HepG2 (cell line): ENCODE results near the gene CFI. TPM values are rescaled to one million over a fixed set of nuclear protein-coding genes. Genes with fewer than 3 reads are reported as not detected.

Experiments used
- GATAD2A ChIP-seq: IDR thresholded peaks from 2 replicates; pipeline ENCODE4 v1.6.1; 2016
- SSRP1 ChIP-seq: IDR thresholded peaks from 2 replicates; pipeline ENCODE4 v1.6.1; 2016; ENCODE audit warnings: control low read depth
- TGIF2 ChIP-seq: IDR thresholded peaks from 2 replicates; pipeline ENCODE4 v1.6.1; 2016; ENCODE audit warnings: control low read depth, missing compliant biosample characterization
- ZKSCAN1 ChIP-seq: fragments of 150-350 bp; IDR thresholded peaks from 2 replicates; pipeline ENCODE4 v1.6.1; 2014; ENCODE audit warnings: low read length
- ZNF616 ChIP-seq: sonication (generic); formaldehyde crosslinking; IDR thresholded peaks from 2 replicates; pipeline ENCODE4 v1.5.0; 2020; ENCODE audit warnings: low read depth, mild to moderate bottlenecking, missing genetic modification reagents
- ZNF672 ChIP-seq: sonication (generic); formaldehyde crosslinking; IDR thresholded peaks from 2 replicates; pipeline ENCODE4 v1.8.1; 2022; ENCODE audit warnings: missing genetic modification reagents
- polyA plus RNA-seq, 8 experiments: library from polyadenylated mRNA; depleted of rRNA in 3 of 8; stranded (reverse) in 7 of 8; unstranded in 1 of 8; fragments of >200 nt; fragmentation: Illumina TruSeq in 4 of 8; extraction: Trizol in 4 of 8; gene quantifications; 2 replicates each; pipeline versions ENCODE4 v1.2.1 to v1.2.3, GENCODE V29; 2011 to 2016; ENCODE audit warnings: low read depth in 4 of 8, missing spikeins in 1 of 8, mixed read lengths in 1 of 8; ENCODE audit not compliant: insufficient read depth in 1 of 8
- total RNA-seq, 5 experiments: library from RNA; depleted of rRNA; stranded (reverse); fragments of >200 nt; fragmentation: Illumina TruSeq; extraction: Trizol; gene quantifications; 2 replicates each; pipeline ENCODE4 v1.2.3, GENCODE V29; 2016; ENCODE audit warnings: low read depth in 1 of 5
- TF ChIP-seq, protein P1 (sequence below): sonication (generic); formaldehyde crosslinking; IDR thresholded peaks from 2 replicates; pipeline ENCODE4 v1.4.0; 2020; ENCODE audit warnings: missing genetic modification reagents
- TF ChIP-seq, protein P2 (sequence below): sonication (generic); formaldehyde crosslinking; IDR thresholded peaks from 2 replicates; pipeline ENCODE4 v1.4.0; 2020; ENCODE audit warnings: missing genetic modification reagents, mild to moderate bottlenecking, borderline replicate concordance
- TF ChIP-seq, protein P3 (sequence below): sonication (generic); formaldehyde crosslinking; IDR thresholded peaks from 2 replicates; pipeline ENCODE4 v1.4.0; 2020; ENCODE audit warnings: missing genetic modification reagents, borderline replicate concordance
- TF ChIP-seq, protein P4 (sequence below), 2 experiments: IDR thresholded peaks; 2 replicates each; pipeline ENCODE4 v1.6.1; 2011 to 2012; ENCODE audit warnings: low read length in 2 of 2, borderline replicate concordance in 1 of 2, low read depth in 1 of 2, mild to moderate bottlenecking in 1 of 2, moderate library complexity in 1 of 2
- TF ChIP-seq, protein P5 (sequence below): IDR thresholded peaks from 2 replicates; pipeline ENCODE4 v1.6.1; 2016; ENCODE audit warnings: mild to moderate bottlenecking, missing biosample characterization, missing genetic modification reagents
- TF ChIP-seq, protein P6 (sequence below): conservative IDR thresholded peaks from 2 replicates; pipeline ENCODE4 v1.6.1; 2018; ENCODE audit warnings: missing genetic modification reagents

Gene CFI
- total and polyA plus RNA-seq, 2 of the 13 experiments (the other 11 are each of a cell fraction or from before 2014, with no cell fraction given) = 284 to 337 TPM

DNA sequence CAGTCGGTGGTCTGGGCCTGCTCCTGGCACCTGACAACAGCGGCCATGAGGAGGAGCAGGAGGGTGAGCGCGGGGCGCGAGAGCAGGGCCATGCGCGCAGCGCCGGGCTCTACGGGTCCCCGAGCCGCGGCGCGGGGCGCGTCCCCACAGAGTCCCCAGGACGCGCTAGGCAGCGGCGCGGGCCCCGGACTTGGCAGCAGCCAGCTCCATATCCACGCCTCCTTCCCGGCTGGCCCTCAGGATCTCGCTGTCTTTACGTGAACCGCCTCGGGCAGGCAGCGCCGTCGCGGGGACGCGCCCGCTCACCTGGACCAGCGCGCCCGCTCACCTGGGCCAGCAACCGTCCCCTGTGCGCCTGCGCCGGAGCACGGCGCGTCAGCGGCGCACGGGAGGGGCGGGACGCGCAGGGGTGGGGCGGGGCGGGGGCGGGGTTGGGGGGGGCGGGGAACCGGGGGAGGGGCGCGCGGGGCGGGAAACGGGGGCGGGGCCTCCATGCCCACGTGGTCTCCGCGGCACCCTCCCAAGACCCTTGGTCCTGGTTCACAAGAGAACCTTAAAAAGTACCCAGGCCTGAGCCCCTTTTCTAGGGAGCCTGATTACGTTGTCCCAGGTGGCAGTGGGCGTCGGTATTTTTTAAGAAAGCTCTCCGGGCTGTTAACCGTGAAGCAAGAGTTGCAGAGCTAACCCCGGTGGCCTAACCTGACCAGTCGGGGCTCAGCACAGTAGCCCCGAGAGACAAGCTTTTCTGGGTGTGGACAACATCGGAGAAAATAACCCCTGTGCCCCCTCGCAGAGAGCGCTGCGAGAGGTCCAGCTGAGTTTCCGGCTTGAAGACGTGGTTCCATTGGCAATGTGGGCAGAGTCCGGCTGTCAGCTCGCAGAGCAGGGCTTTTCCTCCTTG, 71.8 kb downstream of the CFI start, which contains the start of gene PLA2G12A (continued):
- TF ChIP-seq, protein P1, sequence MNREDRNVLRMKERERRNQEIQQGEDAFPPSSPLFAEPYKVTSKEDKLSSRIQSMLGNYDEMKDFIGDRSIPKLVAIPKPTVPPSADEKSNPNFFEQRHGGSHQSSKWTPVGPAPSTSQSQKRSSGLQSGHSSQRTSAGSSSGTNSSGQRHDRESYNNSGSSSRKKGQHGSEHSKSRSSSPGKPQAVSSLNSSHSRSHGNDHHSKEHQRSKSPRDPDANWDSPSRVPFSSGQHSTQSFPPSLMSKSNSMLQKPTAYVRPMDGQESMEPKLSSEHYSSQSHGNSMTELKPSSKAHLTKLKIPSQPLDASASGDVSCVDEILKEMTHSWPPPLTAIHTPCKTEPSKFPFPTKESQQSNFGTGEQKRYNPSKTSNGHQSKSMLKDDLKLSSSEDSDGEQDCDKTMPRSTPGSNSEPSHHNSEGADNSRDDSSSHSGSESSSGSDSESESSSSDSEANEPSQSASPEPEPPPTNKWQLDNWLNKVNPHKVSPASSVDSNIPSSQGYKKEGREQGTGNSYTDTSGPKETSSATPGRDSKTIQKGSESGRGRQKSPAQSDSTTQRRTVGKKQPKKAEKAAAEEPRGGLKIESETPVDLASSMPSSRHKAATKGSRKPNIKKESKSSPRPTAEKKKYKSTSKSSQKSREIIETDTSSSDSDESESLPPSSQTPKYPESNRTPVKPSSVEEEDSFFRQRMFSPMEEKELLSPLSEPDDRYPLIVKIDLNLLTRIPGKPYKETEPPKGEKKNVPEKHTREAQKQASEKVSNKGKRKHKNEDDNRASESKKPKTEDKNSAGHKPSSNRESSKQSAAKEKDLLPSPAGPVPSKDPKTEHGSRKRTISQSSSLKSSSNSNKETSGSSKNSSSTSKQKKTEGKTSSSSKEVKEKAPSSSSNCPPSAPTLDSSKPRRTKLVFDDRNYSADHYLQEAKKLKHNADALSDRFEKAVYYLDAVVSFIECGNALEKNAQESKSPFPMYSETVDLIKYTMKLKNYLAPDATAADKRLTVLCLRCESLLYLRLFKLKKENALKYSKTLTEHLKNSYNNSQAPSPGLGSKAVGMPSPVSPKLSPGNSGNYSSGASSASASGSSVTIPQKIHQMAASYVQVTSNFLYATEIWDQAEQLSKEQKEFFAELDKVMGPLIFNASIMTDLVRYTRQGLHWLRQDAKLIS (CRISPR knock-in tag) = no peak
- TF ChIP-seq TGIF2 (CRISPR knock-in tag) (no peak), GATAD2A (CRISPR knock-in tag) (no peak), SSRP1 (CRISPR knock-in tag) (no peak), ZNF616 (CRISPR knock-in tag) (peak; percentile 75; the same call in 1 of the 2 replicates), ZNF672 (CRISPR knock-in tag) (peak; percentile 27; the same call in 1 of the 2 replicates), ZKSCAN1 (no peak)
- TF ChIP-seq, protein P2, sequence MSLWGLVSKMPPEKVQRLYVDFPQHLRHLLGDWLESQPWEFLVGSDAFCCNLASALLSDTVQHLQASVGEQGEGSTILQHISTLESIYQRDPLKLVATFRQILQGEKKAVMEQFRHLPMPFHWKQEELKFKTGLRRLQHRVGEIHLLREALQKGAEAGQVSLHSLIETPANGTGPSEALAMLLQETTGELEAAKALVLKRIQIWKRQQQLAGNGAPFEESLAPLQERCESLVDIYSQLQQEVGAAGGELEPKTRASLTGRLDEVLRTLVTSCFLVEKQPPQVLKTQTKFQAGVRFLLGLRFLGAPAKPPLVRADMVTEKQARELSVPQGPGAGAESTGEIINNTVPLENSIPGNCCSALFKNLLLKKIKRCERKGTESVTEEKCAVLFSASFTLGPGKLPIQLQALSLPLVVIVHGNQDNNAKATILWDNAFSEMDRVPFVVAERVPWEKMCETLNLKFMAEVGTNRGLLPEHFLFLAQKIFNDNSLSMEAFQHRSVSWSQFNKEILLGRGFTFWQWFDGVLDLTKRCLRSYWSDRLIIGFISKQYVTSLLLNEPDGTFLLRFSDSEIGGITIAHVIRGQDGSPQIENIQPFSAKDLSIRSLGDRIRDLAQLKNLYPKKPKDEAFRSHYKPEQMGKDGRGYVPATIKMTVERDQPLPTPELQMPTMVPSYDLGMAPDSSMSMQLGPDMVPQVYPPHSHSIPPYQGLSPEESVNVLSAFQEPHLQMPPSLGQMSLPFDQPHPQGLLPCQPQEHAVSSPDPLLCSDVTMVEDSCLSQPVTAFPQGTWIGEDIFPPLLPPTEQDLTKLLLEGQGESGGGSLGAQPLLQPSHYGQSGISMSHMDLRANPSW (CRISPR knock-in tag) = peak; percentile 45; the same call in 1 of the 2 replicates
- TF ChIP-seq, protein P3, sequence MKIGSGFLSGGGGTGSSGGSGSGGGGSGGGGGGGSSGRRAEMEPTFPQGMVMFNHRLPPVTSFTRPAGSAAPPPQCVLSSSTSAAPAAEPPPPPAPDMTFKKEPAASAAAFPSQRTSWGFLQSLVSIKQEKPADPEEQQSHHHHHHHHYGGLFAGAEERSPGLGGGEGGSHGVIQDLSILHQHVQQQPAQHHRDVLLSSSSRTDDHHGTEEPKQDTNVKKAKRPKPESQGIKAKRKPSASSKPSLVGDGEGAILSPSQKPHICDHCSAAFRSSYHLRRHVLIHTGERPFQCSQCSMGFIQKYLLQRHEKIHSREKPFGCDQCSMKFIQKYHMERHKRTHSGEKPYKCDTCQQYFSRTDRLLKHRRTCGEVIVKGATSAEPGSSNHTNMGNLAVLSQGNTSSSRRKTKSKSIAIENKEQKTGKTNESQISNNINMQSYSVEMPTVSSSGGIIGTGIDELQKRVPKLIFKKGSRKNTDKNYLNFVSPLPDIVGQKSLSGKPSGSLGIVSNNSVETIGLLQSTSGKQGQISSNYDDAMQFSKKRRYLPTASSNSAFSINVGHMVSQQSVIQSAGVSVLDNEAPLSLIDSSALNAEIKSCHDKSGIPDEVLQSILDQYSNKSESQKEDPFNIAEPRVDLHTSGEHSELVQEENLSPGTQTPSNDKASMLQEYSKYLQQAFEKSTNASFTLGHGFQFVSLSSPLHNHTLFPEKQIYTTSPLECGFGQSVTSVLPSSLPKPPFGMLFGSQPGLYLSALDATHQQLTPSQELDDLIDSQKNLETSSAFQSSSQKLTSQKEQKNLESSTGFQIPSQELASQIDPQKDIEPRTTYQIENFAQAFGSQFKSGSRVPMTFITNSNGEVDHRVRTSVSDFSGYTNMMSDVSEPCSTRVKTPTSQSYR = no peak; the same call in 1 of the 2 replicates
- TF ChIP-seq, protein P4, sequence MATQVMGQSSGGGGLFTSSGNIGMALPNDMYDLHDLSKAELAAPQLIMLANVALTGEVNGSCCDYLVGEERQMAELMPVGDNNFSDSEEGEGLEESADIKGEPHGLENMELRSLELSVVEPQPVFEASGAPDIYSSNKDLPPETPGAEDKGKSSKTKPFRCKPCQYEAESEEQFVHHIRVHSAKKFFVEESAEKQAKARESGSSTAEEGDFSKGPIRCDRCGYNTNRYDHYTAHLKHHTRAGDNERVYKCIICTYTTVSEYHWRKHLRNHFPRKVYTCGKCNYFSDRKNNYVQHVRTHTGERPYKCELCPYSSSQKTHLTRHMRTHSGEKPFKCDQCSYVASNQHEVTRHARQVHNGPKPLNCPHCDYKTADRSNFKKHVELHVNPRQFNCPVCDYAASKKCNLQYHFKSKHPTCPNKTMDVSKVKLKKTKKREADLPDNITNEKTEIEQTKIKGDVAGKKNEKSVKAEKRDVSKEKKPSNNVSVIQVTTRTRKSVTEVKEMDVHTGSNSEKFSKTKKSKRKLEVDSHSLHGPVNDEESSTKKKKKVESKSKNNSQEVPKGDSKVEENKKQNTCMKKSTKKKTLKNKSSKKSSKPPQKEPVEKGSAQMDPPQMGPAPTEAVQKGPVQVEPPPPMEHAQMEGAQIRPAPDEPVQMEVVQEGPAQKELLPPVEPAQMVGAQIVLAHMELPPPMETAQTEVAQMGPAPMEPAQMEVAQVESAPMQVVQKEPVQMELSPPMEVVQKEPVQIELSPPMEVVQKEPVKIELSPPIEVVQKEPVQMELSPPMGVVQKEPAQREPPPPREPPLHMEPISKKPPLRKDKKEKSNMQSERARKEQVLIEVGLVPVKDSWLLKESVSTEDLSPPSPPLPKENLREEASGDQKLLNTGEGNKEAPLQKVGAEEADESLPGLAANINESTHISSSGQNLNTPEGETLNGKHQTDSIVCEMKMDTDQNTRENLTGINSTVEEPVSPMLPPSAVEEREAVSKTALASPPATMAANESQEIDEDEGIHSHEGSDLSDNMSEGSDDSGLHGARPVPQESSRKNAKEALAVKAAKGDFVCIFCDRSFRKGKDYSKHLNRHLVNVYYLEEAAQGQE (IDR thresholded peaks at IDR 0.05; ENCODE audit: borderline replicate concordance in 1 of 2, low read depth in 1 of 2, low read length in 2 of 2) = no peak
- TF ChIP-seq, protein P5, sequence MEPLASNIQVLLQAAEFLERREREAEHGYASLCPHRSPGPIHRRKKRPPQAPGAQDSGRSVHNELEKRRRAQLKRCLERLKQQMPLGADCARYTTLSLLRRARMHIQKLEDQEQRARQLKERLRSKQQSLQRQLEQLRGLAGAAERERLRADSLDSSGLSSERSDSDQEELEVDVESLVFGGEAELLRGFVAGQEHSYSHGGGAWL (CRISPR knock-in tag) = peak; percentile 80; the same call in 1 of the 2 replicates
- TF ChIP-seq, protein P6, sequence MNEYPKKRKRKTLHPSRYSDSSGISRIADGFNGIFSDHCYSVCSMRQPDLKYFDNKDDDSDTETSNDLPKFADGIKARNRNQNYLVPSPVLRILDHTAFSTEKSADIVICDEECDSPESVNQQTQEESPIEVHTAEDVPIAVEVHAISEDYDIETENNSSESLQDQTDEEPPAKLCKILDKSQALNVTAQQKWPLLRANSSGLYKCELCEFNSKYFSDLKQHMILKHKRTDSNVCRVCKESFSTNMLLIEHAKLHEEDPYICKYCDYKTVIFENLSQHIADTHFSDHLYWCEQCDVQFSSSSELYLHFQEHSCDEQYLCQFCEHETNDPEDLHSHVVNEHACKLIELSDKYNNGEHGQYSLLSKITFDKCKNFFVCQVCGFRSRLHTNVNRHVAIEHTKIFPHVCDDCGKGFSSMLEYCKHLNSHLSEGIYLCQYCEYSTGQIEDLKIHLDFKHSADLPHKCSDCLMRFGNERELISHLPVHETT (CRISPR knock-in tag) = no peak
